ENCODE data around the gene ARFGEF2.
"Not testable (repeated sequence)": the region's sequence is repeated elsewhere in the genome, so short reads cannot be mapped to it uniquely, and the experiment has no call there.

Gene ARFGEF2

DNA sequence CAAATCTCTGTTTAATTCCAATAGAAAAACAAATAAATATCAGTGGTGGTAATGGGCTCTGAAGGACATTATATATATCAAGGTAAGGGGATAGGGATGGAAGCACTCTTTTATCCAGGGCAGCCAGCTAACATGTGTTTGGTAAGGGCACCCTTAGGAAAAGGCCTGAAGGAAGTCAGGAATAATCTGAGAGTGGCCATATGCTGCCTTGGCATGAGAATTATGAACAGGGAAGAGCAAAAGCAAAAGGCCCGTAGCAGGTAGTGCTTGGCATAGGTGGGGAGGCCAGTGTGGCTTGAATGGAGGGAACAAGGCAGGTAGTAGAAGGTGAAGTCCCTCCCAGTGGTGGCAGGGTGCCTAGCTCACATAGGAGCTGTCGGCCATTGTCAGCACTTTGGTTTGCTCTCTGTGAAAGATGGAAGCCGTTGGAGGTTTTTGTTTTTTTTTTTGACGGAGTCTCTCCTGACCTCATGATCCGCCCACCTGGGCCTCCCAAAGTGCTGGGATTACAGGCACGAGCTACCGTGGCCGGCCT is 85.0 kb downstream of the ARFGEF2 start:
- Histone ChIP-seq H3K4me3 (ENCODE audit: low read length, poor library complexity, severe bottlenecking) (no peak overlapping the region), H3K79me2 (ENCODE audit: insufficient read depth, low read length) (no peaks in the 10 kb centered on the region), H3K4me1 (ENCODE audit: insufficient read depth, low read length, poor library complexity, severe bottlenecking) (no peaks in the 10 kb centered on the region), H3K27me3 (ENCODE audit: insufficient read depth, low read length, poor library complexity, severe bottlenecking) (no peaks in the 10 kb centered on the region), H2AFZ (ENCODE audit: low read length) (no peak overlapping the region), H4K20me1 (ENCODE audit: insufficient read depth, low read length, poor library complexity, severe bottlenecking) (no peaks in the 10 kb centered on the region), H3K9me3 (ENCODE audit: insufficient read depth, low read depth, low read length) (no peaks in the 10 kb centered on the region), H3K36me3 (ENCODE audit: insufficient read depth, low read length) (peaks cover 38% of the 10 kb centered on the region; the same call in 1 of the 2 replicates), H3F3A (ENCODE audit: low read depth) (no peaks in the 10 kb centered on the region), H3K9me2 (replicated peaks; ENCODE audit: low read depth, low read length) (no peaks in the 10 kb centered on the region), H3K9ac (ENCODE audit: low read depth, low read length, poor library complexity, severe bottlenecking) (no peak overlapping the region), H3K4me2 (ENCODE audit: low read depth, low read length, poor library complexity, severe bottlenecking) (no peak overlapping the region)
- TF ChIP-seq EZH2phosphoT487 (IDR thresholded peaks at IDR 0.05; ENCODE audit: borderline replicate concordance): no peak
- TF ChIP-seq, protein P1, sequence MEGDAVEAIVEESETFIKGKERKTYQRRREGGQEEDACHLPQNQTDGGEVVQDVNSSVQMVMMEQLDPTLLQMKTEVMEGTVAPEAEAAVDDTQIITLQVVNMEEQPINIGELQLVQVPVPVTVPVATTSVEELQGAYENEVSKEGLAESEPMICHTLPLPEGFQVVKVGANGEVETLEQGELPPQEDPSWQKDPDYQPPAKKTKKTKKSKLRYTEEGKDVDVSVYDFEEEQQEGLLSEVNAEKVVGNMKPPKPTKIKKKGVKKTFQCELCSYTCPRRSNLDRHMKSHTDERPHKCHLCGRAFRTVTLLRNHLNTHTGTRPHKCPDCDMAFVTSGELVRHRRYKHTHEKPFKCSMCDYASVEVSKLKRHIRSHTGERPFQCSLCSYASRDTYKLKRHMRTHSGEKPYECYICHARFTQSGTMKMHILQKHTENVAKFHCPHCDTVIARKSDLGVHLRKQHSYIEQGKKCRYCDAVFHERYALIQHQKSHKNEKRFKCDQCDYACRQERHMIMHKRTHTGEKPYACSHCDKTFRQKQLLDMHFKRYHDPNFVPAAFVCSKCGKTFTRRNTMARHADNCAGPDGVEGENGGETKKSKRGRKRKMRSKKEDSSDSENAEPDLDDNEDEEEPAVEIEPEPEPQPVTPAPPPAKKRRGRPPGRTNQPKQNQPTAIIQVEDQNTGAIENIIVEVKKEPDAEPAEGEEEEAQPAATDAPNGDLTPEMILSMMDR (conservative IDR thresholded peaks at IDR 0.05; ENCODE audit: low read length): no peak

DNA sequence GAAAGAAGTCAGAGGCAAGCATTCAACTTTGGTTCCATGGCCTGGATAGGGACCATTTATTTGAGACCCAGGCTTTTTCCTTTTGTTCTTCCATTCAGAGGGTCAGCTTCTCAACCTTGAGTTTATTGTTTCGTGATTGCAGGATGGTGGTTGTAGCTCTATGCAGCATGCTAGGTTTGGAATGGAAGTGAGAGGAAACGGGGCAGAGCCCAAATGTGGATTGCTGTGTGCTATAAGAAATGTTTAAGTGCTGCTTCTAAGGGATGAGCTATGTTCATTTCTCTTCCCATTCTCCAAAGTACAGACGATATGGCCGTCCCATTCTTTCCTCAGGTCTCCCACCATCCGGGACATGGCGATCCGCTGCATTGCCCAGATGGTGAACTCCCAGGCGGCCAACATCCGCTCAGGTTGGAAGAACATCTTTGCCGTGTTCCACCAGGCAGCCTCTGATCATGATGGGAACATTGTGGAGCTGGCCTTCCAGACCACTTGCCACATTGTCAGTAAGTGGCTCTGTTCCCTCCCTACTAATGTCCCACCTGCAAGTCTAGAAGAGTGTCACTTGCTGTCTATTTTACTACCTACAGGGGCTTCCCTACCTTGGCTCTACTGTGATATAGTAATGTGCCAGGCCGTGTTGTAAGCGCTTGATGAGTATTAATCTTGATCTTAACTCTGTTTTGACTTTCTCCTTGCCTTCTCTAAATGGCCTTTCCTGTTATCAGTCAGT is 88.6 kb downstream of the ARFGEF2 start:
- no peaks in the 10 kb centered on the region for H3K27me3 ChIP-seq (ENCODE audit: insufficient read depth, low read length, poor library complexity, severe bottlenecking)
- peaks cover 65% of the 10 kb centered on the region; the same call in 1 of the 2 replicates for H3K36me3 ChIP-seq (ENCODE audit: insufficient read depth, low read length)
- H3K9me2 ChIP-seq (replicated peaks; ENCODE audit: low read depth, low read length): no peaks in the 10 kb centered on the region
- H3K9ac ChIP-seq (ENCODE audit: low read depth, low read length, poor library complexity, severe bottlenecking): no peak overlapping the region
- TF ChIP-seq EZH2phosphoT487 (IDR thresholded peaks at IDR 0.05; ENCODE audit: borderline replicate concordance): no peak
- TF ChIP-seq, protein P1 (conservative IDR thresholded peaks at IDR 0.05; ENCODE audit: low read length): no peak
- no peaks in the 10 kb centered on the region for H3K79me2 ChIP-seq (ENCODE audit: insufficient read depth, low read length)
- no peak overlapping the region for H3K4me3 ChIP-seq (ENCODE audit: low read length, poor library complexity, severe bottlenecking)
- H2AFZ ChIP-seq (ENCODE audit: low read length): no peak overlapping the region
- no peaks in the 10 kb centered on the region for H3K9me3 ChIP-seq (ENCODE audit: insufficient read depth, low read depth, low read length)
- H3F3A ChIP-seq (ENCODE audit: low read depth): no peaks in the 10 kb centered on the region
- no peaks in the 10 kb centered on the region for H3K4me1 ChIP-seq (ENCODE audit: insufficient read depth, low read length, poor library complexity, severe bottlenecking)
- H4K20me1 ChIP-seq (ENCODE audit: insufficient read depth, low read length, poor library complexity, severe bottlenecking): no peaks in the 10 kb centered on the region
- no peak overlapping the region for H3K4me2 ChIP-seq (ENCODE audit: low read depth, low read length, poor library complexity, severe bottlenecking)

DNA sequence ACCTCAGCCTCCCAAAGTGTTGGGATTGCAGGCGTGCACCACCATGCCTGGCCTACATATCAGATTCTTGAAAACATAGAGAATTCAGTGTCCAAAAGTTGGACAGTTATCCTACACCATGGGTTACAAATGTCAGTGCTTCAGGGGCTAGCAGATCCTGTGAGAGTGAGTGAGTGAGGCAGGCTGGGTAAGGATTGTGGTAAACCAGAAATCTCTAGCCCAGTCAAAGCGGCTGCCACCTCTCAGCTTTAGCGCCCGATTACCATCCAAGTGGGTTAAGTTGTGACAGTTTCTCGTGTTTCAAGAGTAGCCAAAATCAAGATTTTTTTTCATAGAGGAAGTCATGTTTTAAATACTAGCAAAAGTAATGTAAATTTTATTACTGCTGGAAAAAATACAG is 102.7 kb downstream of the ARFGEF2 start:
- Histone ChIP-seq H3K4me1 (ENCODE audit: insufficient read depth, low read length, poor library complexity, severe bottlenecking) (no peaks in the 10 kb centered on the region), H3K79me2 (ENCODE audit: insufficient read depth, low read length) (no peaks in the 10 kb centered on the region), H3K27me3 (ENCODE audit: insufficient read depth, low read length, poor library complexity, severe bottlenecking) (no peaks in the 10 kb centered on the region), H4K20me1 (ENCODE audit: insufficient read depth, low read length, poor library complexity, severe bottlenecking) (no peaks in the 10 kb centered on the region), H3F3A (ENCODE audit: low read depth) (no peaks in the 10 kb centered on the region), H3K4me3 (ENCODE audit: low read length, poor library complexity, severe bottlenecking) (no peak overlapping the region), H3K9me3 (ENCODE audit: insufficient read depth, low read depth, low read length) (no peaks in the 10 kb centered on the region), H3K4me2 (ENCODE audit: low read depth, low read length, poor library complexity, severe bottlenecking) (no peak overlapping the region), H2AFZ (ENCODE audit: low read length) (no peak overlapping the region), H3K36me3 (ENCODE audit: insufficient read depth, low read length) (peaks cover 49% of the 10 kb centered on the region), H3K9me2 (replicated peaks; ENCODE audit: low read depth, low read length) (no peaks in the 10 kb centered on the region), H3K9ac (ENCODE audit: low read depth, low read length, poor library complexity, severe bottlenecking) (no peak overlapping the region)
- TF ChIP-seq, protein P1 (conservative IDR thresholded peaks at IDR 0.05; ENCODE audit: low read length): no peak
- no peak for TF ChIP-seq EZH2phosphoT487 (IDR thresholded peaks at IDR 0.05; ENCODE audit: borderline replicate concordance)

DNA sequence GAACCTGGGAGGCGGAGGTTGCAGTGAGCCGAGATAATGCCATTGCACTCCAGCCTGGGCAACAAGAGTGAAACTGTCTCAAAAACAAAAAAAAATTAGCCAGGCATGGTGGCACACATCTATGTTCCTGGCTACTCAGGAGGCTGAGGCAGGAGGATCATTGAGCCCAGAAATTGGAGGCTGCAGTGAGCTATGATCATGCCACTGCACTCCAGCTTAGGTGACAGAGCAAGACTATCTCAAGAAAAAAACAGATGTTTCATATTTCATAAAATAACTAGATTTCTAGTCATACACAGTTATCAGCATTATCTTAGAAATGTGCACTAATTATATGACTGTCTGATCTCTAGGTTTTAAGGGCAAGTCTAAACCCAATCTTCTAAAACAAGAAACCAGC is 106.7 kb downstream of the ARFGEF2 start:
- H2AFZ ChIP-seq (ENCODE audit: low read length); H3K4me2 ChIP-seq (ENCODE audit: low read depth, low read length, poor library complexity, severe bottlenecking); H3K9ac ChIP-seq (ENCODE audit: low read depth, low read length, poor library complexity, severe bottlenecking); H4K20me1 ChIP-seq (ENCODE audit: insufficient read depth, low read length, poor library complexity, severe bottlenecking); H3K4me1 ChIP-seq (ENCODE audit: insufficient read depth, low read length, poor library complexity, severe bottlenecking); H3K9me2 ChIP-seq (replicated peaks; ENCODE audit: low read depth, low read length); H3F3A ChIP-seq (ENCODE audit: low read depth); H3K79me2 ChIP-seq (ENCODE audit: insufficient read depth, low read length); H3K9me3 ChIP-seq (ENCODE audit: insufficient read depth, low read depth, low read length); H3K4me3 ChIP-seq (ENCODE audit: low read length, poor library complexity, severe bottlenecking); H3K27me3 ChIP-seq (ENCODE audit: insufficient read depth, low read length, poor library complexity, severe bottlenecking): not testable (repeated sequence)
- H3K36me3 ChIP-seq (ENCODE audit: insufficient read depth, low read length): peaks cover 52% of the 10 kb centered on the region

Measured in Loucy (cell line).